Stimulated activated CD8-positive, alpha-beta memory T cell treated with anti-CD3 and anti-CD28 coated beads, Interleukin-7, amount 100 ng/mL, for 4 hours (primary cell): ENCODE measurements around the gene SNRPB.

ENCODE experiments used
- DNase-seq, 2 donors: peaks; one replicate each; pipeline ENCODE4 v3.0.0-alpha.2; 2020; ENCODE audit warnings: low read depth in 2 of 2

The SNRPB gene

DNA sequence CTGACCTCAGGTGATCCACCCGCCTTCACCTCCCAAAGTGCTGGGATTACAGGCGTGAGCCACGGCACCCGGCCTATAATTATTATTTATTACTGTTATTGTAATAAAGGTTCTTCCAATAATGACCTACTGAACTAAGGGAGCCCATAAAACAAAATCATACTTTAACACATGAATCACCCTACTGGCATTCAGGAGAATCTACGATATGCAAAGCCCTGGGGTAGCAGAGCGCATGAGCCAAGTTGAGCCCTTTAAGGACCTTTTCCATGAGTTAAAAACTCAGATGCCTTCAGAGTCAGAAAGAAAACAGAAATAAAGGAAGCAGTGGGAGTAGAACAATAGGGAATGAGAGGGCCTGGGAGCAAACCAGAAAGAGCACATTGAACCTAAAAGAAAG lies 41.5 kb downstream of the SNRPB start:
- no peak for DNase-seq

DNA sequence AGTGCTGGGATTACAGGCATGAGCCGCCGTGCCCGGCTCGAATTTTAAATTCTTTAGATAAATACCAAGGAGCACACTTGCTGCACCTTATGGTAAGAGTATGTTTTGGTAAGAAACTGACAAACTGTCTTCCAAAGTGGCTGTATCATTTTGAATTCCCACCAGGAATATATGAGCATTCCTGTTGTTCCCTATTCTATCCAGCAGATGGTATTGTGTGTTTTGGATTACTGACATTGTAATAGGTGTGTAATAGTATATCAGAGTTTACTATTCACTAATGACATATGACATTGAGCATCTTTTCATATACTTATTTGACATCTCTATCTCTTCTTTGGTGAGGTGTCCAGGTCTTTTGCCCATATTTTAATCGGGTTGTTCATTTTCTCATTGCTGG lies 49.3 kb downstream of the SNRPB start:
- DNase-seq: no peak

DNA sequence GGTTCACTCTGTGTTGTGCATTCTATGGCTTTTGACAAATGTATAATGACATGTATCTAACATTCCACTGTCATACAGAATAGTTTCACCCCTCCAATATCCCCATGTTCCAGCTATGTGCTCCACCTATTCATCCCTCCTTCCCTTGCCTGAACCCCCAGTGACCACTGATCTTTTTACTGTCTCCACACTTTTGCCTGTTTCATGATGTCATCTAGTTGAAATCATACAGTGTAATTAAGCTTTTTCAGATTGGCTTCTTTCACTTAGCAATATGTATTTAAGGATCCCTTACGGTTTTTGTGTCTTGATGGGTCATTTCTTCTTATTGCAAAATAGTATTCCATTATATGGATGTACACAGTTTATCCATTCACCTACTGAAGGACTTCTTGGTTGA lies 50.1 kb downstream of the SNRPB start:
- no peak for DNase-seq

DNA sequence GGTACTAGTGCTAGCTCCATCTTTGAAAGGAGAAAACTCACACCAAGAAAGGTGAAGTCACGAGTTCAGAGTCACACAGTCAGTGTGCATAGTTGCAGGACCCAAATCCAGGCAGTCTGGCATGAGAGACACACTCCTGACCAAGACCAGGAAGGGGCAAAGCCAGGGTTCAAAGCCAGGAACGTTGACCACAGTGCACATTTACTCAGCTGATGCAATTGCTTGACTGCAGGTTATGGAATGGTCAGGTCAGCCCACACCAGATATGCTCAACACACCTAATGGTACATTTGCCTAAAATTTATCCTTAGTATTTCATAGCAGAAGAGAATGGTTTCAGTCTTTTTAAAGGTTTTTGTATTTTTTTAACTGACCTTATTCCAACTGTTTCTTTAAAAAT lies 52.2 kb downstream of the SNRPB start:
- no peak for DNase-seq

DNA sequence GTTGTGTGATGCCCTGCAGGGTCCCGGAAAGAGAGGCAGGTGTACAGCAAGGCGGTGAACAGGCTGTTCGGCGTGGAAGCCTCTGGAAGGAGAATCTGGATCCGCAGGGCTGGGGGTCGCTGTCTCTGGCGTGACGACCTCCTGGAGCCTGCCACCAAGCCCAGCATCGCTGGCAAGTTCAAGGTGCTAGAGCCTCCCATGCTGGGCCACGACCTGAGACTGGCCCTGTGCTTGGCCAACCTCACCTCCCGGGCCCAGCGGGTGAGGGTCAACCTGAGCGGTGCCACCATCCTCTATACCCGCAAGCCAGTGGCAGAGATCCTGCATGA lies 53.4 kb downstream of the SNRPB start:
- no peak for DNase-seq

DNA sequence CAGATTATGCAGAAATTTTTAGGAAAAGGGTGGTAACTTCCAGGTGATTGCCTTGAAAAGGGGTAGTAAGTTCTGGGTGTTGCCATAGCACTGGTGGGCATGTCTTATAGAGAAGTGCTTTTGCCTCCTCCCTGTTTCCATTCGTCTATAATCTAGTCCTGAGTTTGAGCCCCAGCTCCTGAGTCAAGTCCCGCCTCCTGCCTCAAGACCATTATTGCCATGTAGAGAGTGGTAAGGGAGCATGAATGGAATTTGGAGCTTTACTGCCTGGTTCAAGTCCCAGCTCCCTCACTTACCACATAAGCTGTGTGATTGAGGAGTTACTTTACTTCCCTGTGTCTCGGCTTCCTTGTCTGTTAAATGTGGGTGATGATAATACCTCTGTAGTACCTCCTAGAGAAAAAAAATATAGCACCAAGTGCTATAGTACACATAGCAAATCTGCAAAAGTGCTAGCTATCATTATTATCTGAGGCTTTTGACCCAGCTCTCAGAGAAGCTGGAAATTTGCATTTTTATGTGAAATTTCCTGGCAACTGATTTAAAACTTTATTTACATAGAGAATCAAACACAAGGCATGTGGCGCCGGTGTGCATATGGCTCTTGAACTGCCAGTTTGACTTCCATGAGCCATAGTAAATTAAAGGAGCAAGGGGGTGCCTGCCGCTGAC lies 53.9 kb downstream of the SNRPB start:
- DNase-seq: no peak
